Activated CD4-positive, alpha-beta T cell treated with anti-CD3 and anti-CD28 coated beads, Interleukin-2, amount 10 ng/mL, durations not matched to agents 24 days and 14 days (primary cell): ENCODE measurements around the gene MBNL2. TPM values are rescaled to one million over a fixed set of nuclear protein-coding genes. Genes with fewer than 3 reads are reported as not detected.

Experiments
- DNase-seq: peaks from one replicate; pipeline ENCODE4 v3.0.0; 2022
- H3K27ac Mint-ChIP-seq: one replicate; pipeline ENCODE4 v1.8.0; 2022; ENCODE audit warnings: mild to moderate bottlenecking, mixed read lengths
- H3K27me3 Mint-ChIP-seq: one replicate; pipeline ENCODE4 v1.8.0; 2022; ENCODE audit warnings: mixed read lengths
- H3K36me3 Mint-ChIP-seq: one replicate; pipeline ENCODE4 v1.8.0; 2022; ENCODE audit warnings: low read depth, mild to moderate bottlenecking, mixed read lengths
- H3K4me1 Mint-ChIP-seq: one replicate; pipeline ENCODE4 v1.8.0; 2021; ENCODE audit warnings: mixed read lengths
- H3K4me3 Mint-ChIP-seq: one replicate; pipeline ENCODE4 v1.8.0; 2022; ENCODE audit warnings: mild to moderate bottlenecking, moderate library complexity, mixed read lengths
- H3K9me3 Mint-ChIP-seq: one replicate; pipeline ENCODE4 v1.8.0; 2021; ENCODE audit warnings: mixed read lengths
- intact Hi-C: fragments of 100-400 bp; cut with micrococcal nuclease; formaldehyde crosslinking; loops from one replicate; pipeline ENCODE4 v1.15.1; 2023
- total RNA-seq: library from RNA; stranded (reverse); gene quantifications from 2 replicates; pipeline ENCODE4 v1.2.3, GENCODE V29; 2022

The MBNL2 gene
- total RNA-seq, 1 donor from 2014 or later = 22.0 TPM

GRCh38 chr13:97372936-97373335, 150.8 kb downstream of the MBNL2 start:
- H3K36me3 Mint-ChIP-seq = peaks cover 2% of the 10 kb centered on the region
- intact Hi-C loops = no loop called here
- H3K27me3 Mint-ChIP-seq = no peaks in the 10 kb centered on the region
- H3K9me3 Mint-ChIP-seq = no peaks in the 10 kb centered on the region
- no peak overlapping the region for H3K4me3 Mint-ChIP-seq
- H3K27ac Mint-ChIP-seq = no peak overlapping the region
- peaks cover 10% of the 10 kb centered on the region for H3K4me1 Mint-ChIP-seq
- DNase-seq = no peak

GRCh38 chr13:97373787-97374186, 151.7 kb downstream of the MBNL2 start:
- no peak for DNase-seq
- intact Hi-C loops = no loop called here
- H3K27ac Mint-ChIP-seq = no peak overlapping the region
- no peaks in the 10 kb centered on the region for H3K9me3 Mint-ChIP-seq
- H3K4me3 Mint-ChIP-seq = no peak overlapping the region
- peaks cover 2% of the 10 kb centered on the region for H3K36me3 Mint-ChIP-seq
- peaks cover 6% of the 10 kb centered on the region for H3K4me1 Mint-ChIP-seq
- no peaks in the 10 kb centered on the region for H3K27me3 Mint-ChIP-seq

DNA sequence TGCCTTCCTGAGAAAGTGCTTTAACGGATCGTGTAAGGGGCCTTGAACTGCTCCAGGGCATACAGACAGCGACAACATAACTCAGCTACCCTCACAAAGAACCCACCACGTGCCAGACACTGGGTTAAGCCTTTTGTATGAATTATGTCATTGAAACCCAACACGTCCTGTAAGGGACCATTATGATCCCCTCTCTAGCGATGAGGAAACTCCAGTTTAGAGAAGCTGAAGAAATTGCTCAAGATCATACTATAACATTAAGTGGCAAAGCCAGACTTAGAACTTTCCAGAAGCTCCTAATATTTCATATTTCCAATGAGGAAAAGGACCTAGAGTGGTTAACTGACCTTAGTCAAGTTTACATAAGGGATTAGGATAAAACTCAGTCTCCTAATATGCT, 154.8 kb downstream of the MBNL2 start:
- Mint-ChIP-seq H3K27me3 (no peaks in the 10 kb centered on the region), H3K36me3 (peaks cover 5% of the 10 kb centered on the region), H3K27ac (no peak overlapping the region), H3K9me3 (no peaks in the 10 kb centered on the region), H3K4me3 (no peak overlapping the region), H3K4me1 (no peaks in the 10 kb centered on the region)
- intact Hi-C loops = no loop called here
- DNase-seq = no peak

DNA sequence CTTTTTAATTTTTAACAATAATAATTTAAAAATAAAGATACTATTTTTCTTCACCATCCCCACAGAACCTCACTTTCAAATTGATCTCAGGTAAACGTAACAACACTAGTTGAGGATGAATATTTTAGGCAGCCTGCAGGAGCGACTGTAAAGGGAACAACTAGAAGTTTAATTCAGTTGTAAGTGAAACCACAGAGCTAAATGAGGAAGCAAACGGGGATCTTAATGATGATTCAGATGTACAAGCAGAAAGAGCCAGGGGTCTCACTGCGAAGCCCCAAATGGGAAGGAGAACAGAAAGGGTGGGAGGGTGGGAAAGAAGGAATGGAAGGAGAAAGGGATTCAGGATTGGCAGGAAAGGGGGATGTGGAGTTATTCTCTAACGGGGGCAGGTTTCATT, 157.3 kb downstream of the MBNL2 start:
- peaks cover 11% of the 10 kb centered on the region for H3K36me3 Mint-ChIP-seq
- no peaks in the 10 kb centered on the region for H3K27me3 Mint-ChIP-seq

GRCh38 chr13:97380696-97381095, 158.6 kb downstream of the MBNL2 start:
- Mint-ChIP-seq H3K4me1 (no peaks in the 10 kb centered on the region), H3K4me3 (no peak overlapping the region), H3K36me3 (peaks cover 9% of the 10 kb centered on the region), H3K27me3 (no peaks in the 10 kb centered on the region), H3K9me3 (peaks cover 3% of the 10 kb centered on the region), H3K27ac (no peak overlapping the region)
- no peak for DNase-seq
- intact Hi-C loops = no loop called here

More for the DNA sequence above, 157.3 kb downstream of the MBNL2 start:
- no peak overlapping the region for H3K27ac Mint-ChIP-seq
- H3K4me3 Mint-ChIP-seq = no peak overlapping the region
- no peak for DNase-seq
- peaks cover 3% of the 10 kb centered on the region for H3K9me3 Mint-ChIP-seq
- intact Hi-C loops = no loop called here
- no peaks in the 10 kb centered on the region for H3K4me1 Mint-ChIP-seq

DNA sequence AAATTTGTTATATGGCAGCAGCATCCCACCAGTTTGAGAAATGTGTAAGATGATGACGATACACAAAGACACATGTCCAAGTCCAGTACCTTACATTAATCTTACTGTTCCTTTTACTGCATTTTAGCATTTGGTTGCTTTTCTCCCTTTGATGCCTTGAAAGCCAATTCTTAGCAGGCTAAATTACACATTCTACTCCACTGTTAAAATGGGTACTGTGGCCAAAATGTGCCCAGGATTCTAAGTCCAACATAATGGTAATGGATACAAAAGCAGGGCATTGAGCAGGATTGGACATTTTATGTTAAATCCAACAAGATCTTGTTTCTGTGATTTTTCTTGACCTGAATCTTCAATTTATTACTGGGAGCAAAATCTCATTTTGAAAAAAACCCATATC, 159.1 kb downstream of the MBNL2 start:
- intact Hi-C loops = no loop called here
- H3K27ac Mint-ChIP-seq = no peak overlapping the region
- H3K9me3 Mint-ChIP-seq = peaks cover 3% of the 10 kb centered on the region
- H3K36me3 Mint-ChIP-seq = peaks cover 9% of the 10 kb centered on the region
- H3K27me3 Mint-ChIP-seq = no peaks in the 10 kb centered on the region
- no peak for DNase-seq
- H3K4me1 Mint-ChIP-seq = no peaks in the 10 kb centered on the region
- H3K4me3 Mint-ChIP-seq = no peak overlapping the region

GRCh38 chr13:97382276-97382675, 160.1 kb downstream of the MBNL2 start:
- no peak overlapping the region for H3K27ac Mint-ChIP-seq

DNA sequence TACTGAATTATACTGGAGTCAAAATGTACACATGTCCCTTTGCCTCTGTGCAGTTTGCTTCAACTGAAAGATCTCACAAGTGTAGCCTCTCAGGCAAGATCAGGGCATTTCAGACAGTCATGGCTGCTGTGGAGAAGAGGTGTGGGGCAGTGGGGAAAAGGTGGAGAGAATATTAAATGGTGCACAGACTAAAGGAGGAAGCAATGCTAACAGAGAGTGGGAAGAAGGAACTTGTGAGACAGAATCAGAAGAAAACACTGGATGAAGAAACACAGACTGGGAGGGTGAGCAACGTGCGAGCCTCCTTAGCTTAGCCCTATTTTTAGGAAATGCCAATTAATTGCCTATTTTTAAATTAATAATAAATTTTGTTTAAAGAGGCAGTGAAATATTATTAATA, 162.2 kb downstream of the MBNL2 start:
- no peak overlapping the region for H3K27ac Mint-ChIP-seq
- no peak overlapping the region for H3K4me3 Mint-ChIP-seq
- H3K4me1 Mint-ChIP-seq = peaks cover 8% of the 10 kb centered on the region
- intact Hi-C loops = no loop called here
- no peaks in the 10 kb centered on the region for H3K27me3 Mint-ChIP-seq
- H3K9me3 Mint-ChIP-seq = peaks cover 3% of the 10 kb centered on the region
- DNase-seq = no peak
- H3K36me3 Mint-ChIP-seq = peaks cover 9% of the 10 kb centered on the region

More at GRCh38 chr13:97382276-97382675, 160.1 kb downstream of the MBNL2 start:
- Mint-ChIP-seq H3K27me3 (no peaks in the 10 kb centered on the region), H3K4me1 (peaks cover 5% of the 10 kb centered on the region), H3K9me3 (peaks cover 3% of the 10 kb centered on the region), H3K4me3 (no peak overlapping the region), H3K36me3 (peaks cover 9% of the 10 kb centered on the region)
- DNase-seq = no peak
- intact Hi-C loops = no loop called here

GRCh38 chr13:97385146-97385545, 163.0 kb downstream of the MBNL2 start:
- Mint-ChIP-seq H3K36me3 (peaks cover 9% of the 10 kb centered on the region), H3K4me3 (no peak overlapping the region), H3K9me3 (peaks cover 3% of the 10 kb centered on the region), H3K4me1 (peaks cover 8% of the 10 kb centered on the region), H3K27me3 (no peaks in the 10 kb centered on the region), H3K27ac (no peak overlapping the region)
- intact Hi-C loops = no loop called here
- DNase-seq = no peak

DNA sequence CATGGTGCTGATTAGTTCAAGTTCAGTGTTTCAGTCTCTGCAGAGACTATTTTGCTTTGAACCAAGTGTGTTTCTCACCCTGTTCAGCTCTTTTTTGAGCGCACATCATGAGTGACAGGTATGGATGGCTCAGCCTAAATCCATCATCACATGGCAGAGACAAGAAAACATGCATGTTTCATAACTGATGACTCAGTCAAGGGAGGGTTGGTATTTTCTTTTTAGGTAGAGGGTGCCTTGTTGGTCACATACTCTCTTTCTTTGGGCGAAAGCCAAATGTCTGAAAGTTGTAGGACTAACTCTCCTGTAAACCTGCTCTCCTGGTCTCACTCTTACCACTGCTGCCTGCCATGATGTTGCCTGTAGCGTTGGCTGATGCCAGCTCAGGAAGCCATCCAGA, 163.7 kb downstream of the MBNL2 start:
- no peak for DNase-seq
- Mint-ChIP-seq H3K4me3 (no peak overlapping the region), H3K36me3 (peaks cover 8% of the 10 kb centered on the region), H3K27ac (no peak overlapping the region), H3K9me3 (peaks cover 3% of the 10 kb centered on the region), H3K27me3 (no peaks in the 10 kb centered on the region), H3K4me1 (peaks cover 8% of the 10 kb centered on the region)
- intact Hi-C loops = no loop called here

DNA sequence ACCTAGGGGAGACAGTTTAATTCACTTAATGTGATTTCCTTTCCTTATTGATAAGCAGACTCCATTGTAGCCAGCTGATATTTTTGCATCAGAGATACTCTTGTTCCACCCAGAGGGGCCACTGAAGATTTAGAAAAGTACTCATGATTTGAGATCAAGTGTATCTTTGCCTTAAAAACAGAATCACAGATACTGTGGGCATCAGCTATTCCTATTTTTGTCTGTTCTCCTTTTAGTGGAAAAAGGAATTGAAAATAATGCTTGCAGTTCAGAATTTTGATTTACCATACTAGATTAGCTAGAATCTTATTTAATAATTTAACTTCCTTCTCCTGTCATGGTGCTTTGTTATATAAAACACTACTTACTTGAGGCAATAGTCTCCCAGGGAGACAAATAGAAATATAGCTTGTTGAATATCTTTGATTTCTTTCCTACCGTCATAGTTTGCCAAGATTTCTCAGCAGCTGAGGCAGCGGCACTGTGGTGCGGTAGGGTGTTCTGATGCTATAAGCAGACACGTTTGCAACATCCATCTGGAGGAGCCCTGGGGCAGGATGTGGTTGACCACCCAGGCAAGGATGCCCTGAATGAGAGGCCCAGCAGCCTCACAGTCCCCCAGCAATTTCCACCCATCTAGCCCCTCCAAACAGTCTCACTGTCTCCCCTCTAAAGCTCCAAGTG, 164.8 kb downstream of the MBNL2 start:
- Mint-ChIP-seq H3K4me1 (peaks cover 8% of the 10 kb centered on the region), H3K27me3 (no peaks in the 10 kb centered on the region)
- DNase-seq = no peak

GRCh38 chr13:97387485-97387839, 165.3 kb downstream of the MBNL2 start:
- no peak overlapping the region for H3K27ac Mint-ChIP-seq

More for the DNA sequence above, 164.8 kb downstream of the MBNL2 start:
- Mint-ChIP-seq H3K27ac (no peak overlapping the region), H3K4me3 (no peak overlapping the region), H3K9me3 (peaks cover 3% of the 10 kb centered on the region), H3K36me3 (peaks cover 6% of the 10 kb centered on the region)
- intact Hi-C loops = no loop called here

GRCh38 chr13:97387890-97388289, 165.8 kb downstream of the MBNL2 start:
- Mint-ChIP-seq H3K36me3 (peaks cover 4% of the 10 kb centered on the region), H3K4me3 (no peak overlapping the region), H3K4me1 (peaks cover 8% of the 10 kb centered on the region), H3K9me3 (peaks cover 3% of the 10 kb centered on the region), H3K27me3 (no peaks in the 10 kb centered on the region), H3K27ac (no peak overlapping the region)
- no peak for DNase-seq
- intact Hi-C loops = no loop called here

More at GRCh38 chr13:97387485-97387839, 165.3 kb downstream of the MBNL2 start:
- H3K27me3 Mint-ChIP-seq = no peaks in the 10 kb centered on the region
- H3K36me3 Mint-ChIP-seq = peaks cover 6% of the 10 kb centered on the region
- intact Hi-C loops = no loop called here
- peaks cover 3% of the 10 kb centered on the region for H3K9me3 Mint-ChIP-seq
- H3K4me3 Mint-ChIP-seq = no peak overlapping the region
- H3K4me1 Mint-ChIP-seq = peaks cover 8% of the 10 kb centered on the region
- DNase-seq = no peak

DNA sequence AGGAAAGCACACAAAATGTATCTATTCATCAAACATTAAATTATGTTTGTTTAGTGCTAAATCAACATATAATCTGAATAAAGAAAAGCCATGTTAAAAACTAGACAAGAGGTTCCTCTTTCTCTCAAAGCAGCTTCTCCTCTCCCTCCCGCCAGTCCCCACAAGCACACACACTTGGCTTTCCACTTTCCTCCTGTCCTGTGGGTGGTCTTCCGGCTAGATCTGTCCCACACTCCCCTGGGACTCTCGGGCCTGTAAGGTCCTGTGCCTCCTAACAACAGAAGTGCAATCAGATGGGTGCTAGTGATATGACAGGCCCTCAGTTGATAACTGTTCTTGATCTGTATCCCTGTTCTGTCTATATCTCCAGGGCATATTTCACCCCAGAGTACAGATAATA, 166.2 kb downstream of the MBNL2 start:
- intact Hi-C loops = no loop called here

More for the DNA sequence above, 166.2 kb downstream of the MBNL2 start:
- H3K4me3 Mint-ChIP-seq = no peak overlapping the region
- H3K36me3 Mint-ChIP-seq = peaks cover 1% of the 10 kb centered on the region
- H3K27me3 Mint-ChIP-seq = no peaks in the 10 kb centered on the region
- H3K4me1 Mint-ChIP-seq = peaks cover 8% of the 10 kb centered on the region
- no peak overlapping the region for H3K27ac Mint-ChIP-seq
- DNase-seq = no peak
- peaks cover 3% of the 10 kb centered on the region for H3K9me3 Mint-ChIP-seq
